Adrenal gland (tissue), 12 donors: ENCODE measurements around the gene PUS1. TPM values are rescaled to one million over a fixed set of nuclear protein-coding genes. Genes with fewer than 3 reads are reported as not detected.

Experiments
- DNase-seq, 7 donors: peaks; one replicate each; pipeline ENCODE4 v3.0.0-alpha.2; 2019 to 2020
- H3K27ac ChIP-seq, 5 donors: fragments of 200-600 bp; sonication (generic) in 4 of 5; 1 replicate in 3 of 5; 2 replicates in 2 of 5; pipeline versions ENCODE4 v1.5.1 to v1.8.0; 2016 to 2020; ENCODE audit warnings: mild to moderate bottlenecking in 1 of 5
- H3K27me3 ChIP-seq: fragments of 200-600 bp; 2 replicates; pipeline ENCODE4 v1.8.0; 2021
- H3K36me3 ChIP-seq, 2 donors: fragments of 200-600 bp; replicated peaks in 1 of 2; 1 replicate in 1 of 2; 2 replicates in 1 of 2; pipeline versions ENCODE4 v1.5.1 to v1.8.0; 2018 to 2022
- H3K4me1 ChIP-seq, 2 donors: fragments of 200-600 bp; replicated peaks in 1 of 2; 1 replicate in 1 of 2; 2 replicates in 1 of 2; pipeline versions ENCODE4 v1.5.1 to v1.8.0; 2018 to 2021
- H3K4me3 ChIP-seq, 4 donors: fragments of 200-600 bp; sonication (generic) in 3 of 4; one replicate each; pipeline ENCODE4 v1.5.1; 2016 to 2018
- H3K9me3 ChIP-seq, 3 donors: fragments of 200-600 bp; sonication (generic) in 1 of 3; replicated peaks in 1 of 3; 1 replicate in 2 of 3; 2 replicates in 1 of 3; pipeline versions ENCODE4 v1.5.1 to v1.8.0; 2016 to 2021
- CTCF ChIP-seq, 6 experiments: fragments of 450-650 bp in 4 of 6; fragments of 200-600 bp in 2 of 6; sonication (generic) in 1 of 6; IDR thresholded peaks; 1 replicate in 5 of 6; 2 replicates in 1 of 6; pipeline versions ENCODE4 v1.5.1 to v1.8.0; 2016 to 2021; ENCODE audit warnings: antibody characterized with exemption in 6 of 6, mild to moderate bottlenecking in 2 of 6, moderate library complexity in 1 of 6
- POLR2A ChIP-seq, 2 donors: fragments of 450-650 bp; IDR thresholded peaks; one replicate each; pipeline ENCODE4 v1.6.1; 2017; ENCODE audit warnings: antibody characterized with exemption in 2 of 2, mild to moderate bottlenecking in 2 of 2, moderate library complexity in 1 of 2
- WGBS, 4 donors: extraction: QIAGEN DNeasy Blood & Tissue Kit in 2 of 4; methylation state at CpG; one replicate each; pipeline versions ENCODE4 v1.1.5 to v1.1.7; 2013 to 2017; 5-methylcytosine and 5-hydroxymethylcytosine counted together
- intact Hi-C, 2 donors: fragments of 100-400 bp; cut with DNase I; formaldehyde crosslinking; loops; one replicate each; pipeline versions ENCODE4 v1.14.1 to v1.15.0; 2022 to 2023
- polyA plus RNA-seq, 3 donors: library from polyadenylated mRNA; stranded (reverse); fragments of 200-250 nt in 2 of 3; fragments of 350-450 nt in 1 of 3; fragmentation: Illumina TruSeq in 1 of 3; extraction: RNeasy Lipid Tissue Mini Kit (QIAGEN cat#74804) in 1 of 3; gene quantifications; one replicate each; pipeline ENCODE4 v1.2.3, GENCODE V29; 2013 to 2014
- total RNA-seq, 9 donors: library from RNA; depleted of rRNA in 4 of 9; stranded (reverse); fragments of >200 nt in 4 of 9; fragments of 120-200 nt in 1 of 9; fragmentation: NEBNext Ultra II Directional in 1 of 9; extraction: Animal tissue kit (Norgen Biotek cat#: 25700) in 1 of 9; gene quantifications; one replicate each; pipeline versions ENCODE4 v1.1.0 to v1.2.4, GENCODE V29; 2013 to 2023
- donor health status: healthy with polysubstance abuse.
- donor health status: Bipolar disorder and iron deficiency.
- donor health status: DM: yes; HTN: yes; CAD: no.
- donor health status: DM: no; HTN: no; CAD: no.
- donor health status: DM: no; HTN: no; CAD: no.
- donor health status: DM: yes; HTN: yes; CAD: no.

PUS1 gene
- total and polyA plus RNA-seq, 12 donors: 10.0 to 57.4 (median 24.5) TPM

DNA sequence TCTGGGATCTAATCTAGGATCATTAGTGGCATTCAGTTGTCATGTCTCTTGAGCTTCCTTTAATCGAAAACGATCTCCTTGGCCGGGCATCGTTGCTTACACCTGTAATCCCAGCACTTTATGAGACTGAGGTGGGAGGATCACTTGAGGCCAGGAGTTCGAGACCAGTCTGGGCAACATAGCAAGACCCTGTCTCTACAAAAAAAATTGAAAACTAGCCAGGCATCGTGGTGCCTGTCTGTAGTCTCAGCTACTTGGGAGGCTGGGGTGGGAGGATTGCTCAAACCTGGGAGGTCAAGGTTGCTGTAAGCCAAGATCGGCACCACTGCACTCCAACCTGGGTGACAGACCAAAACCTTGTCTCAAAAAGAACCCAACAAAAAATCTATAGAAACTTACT is 9.0 kb downstream of the PUS1 start:
- intact Hi-C loops: no loop called here
- no peak overlapping the region for H3K4me3 ChIP-seq
- H3K36me3 ChIP-seq: peaks cover 0 to 48% of the 10 kb centered on the region in 2 donors
- no peak for DNase-seq
- no peaks in the 10 kb centered on the region for H3K4me1 ChIP-seq
- TF ChIP-seq CTCF (IDR thresholded peaks at IDR 0.05): no peak
- TF ChIP-seq POLR2A (IDR thresholded peaks at IDR 0.05): no peak
- H3K27me3 ChIP-seq: no peaks in the 10 kb centered on the region
- 76 to 92% (median 87%) methylated on average over 7 of the region's 7 CpGs for WGBS, 4 donors
- H3K27ac ChIP-seq: no peak overlapping the region
- no peaks in the 10 kb centered on the region for H3K9me3 ChIP-seq

DNA sequence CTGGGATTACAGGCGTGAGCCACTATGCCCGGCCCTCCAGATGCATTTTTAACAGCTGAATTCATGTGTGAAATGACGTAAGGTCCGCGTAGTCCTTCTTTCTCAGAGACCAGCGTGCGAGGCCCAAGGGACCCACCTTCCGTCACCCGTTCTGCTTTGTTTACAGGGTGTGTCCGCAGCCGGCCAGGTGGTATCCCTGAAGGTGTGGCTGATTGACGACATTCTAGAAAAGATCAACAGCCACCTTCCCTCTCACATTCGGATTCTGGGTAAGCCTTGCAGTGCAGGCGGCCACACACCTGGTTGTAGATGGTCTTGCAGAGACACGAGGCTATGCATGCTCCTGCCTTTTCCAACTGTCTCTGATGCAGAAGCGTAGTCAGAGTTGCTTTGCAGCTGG is 9.9 kb downstream of the PUS1 start:
- peak in 1 of 7 donors; percentile 9 for DNase-seq
- Histone ChIP-seq H3K4me3 (no peak overlapping the region), H3K27me3 (no peaks in the 10 kb centered on the region), H3K36me3 (peaks cover 0 to 48% of the 10 kb centered on the region in 2 donors), H3K9me3 (no peaks in the 10 kb centered on the region), H3K4me1 (no peaks in the 10 kb centered on the region), H3K27ac (no peak overlapping the region)
- 88 to 96% (median 95%) methylated on average over 9 to 16 of the region's 16 CpGs for WGBS, 4 donors
- intact Hi-C loops: no loop called here
- no peak for TF ChIP-seq POLR2A (IDR thresholded peaks at IDR 0.05)
- no peak for TF ChIP-seq CTCF (IDR thresholded peaks at IDR 0.05)

GRCh38 chr12:131940141-131940547 is 11.1 kb downstream of the PUS1 start:
- peaks cover 0 to 40% of the 10 kb centered on the region in 2 donors for H3K36me3 ChIP-seq
- intact Hi-C loops: loop anchor here in 1 of 2 donors (10.0 kb wide), 1 partner anchor 85 kb away; no protein-coding TSS in a partner anchor
- WGBS, 4 donors: 76 to 80% (median 77%) methylated on average over 8 of the region's 8 CpGs
- DNase-seq: peak in 1 of 7 donors; percentile 0
- no peak overlapping the region for H3K4me3 ChIP-seq
- no peak overlapping the region for H3K27ac ChIP-seq
- H3K4me1 ChIP-seq: no peaks in the 10 kb centered on the region
- H3K9me3 ChIP-seq: no peaks in the 10 kb centered on the region
- no peak for TF ChIP-seq CTCF (IDR thresholded peaks at IDR 0.05)
- no peak for TF ChIP-seq POLR2A (IDR thresholded peaks at IDR 0.05)
- H3K27me3 ChIP-seq: no peaks in the 10 kb centered on the region

GRCh38 chr12:131941116-131941986 is 12.3 kb downstream of the PUS1 start:
- 94 to 96% (median 96%) methylated on average over 31 to 46 of the region's 46 CpGs for WGBS, 4 donors
- H3K9me3 ChIP-seq: no peaks in the 10 kb centered on the region
- TF ChIP-seq CTCF (IDR thresholded peaks at IDR 0.05) (no peak), POLR2A (IDR thresholded peaks at IDR 0.05) (no peak)
- peaks cover 0 to 35% of the 10 kb centered on the region in 2 donors for H3K36me3 ChIP-seq
- no peak overlapping the region for H3K27ac ChIP-seq
- H3K4me3 ChIP-seq: no peak overlapping the region
- H3K4me1 ChIP-seq: no peaks in the 10 kb centered on the region
- DNase-seq: peak in 3 of 7 donors; percentile 9 to 46 (median 18)
- intact Hi-C loops: loop anchor here in 1 of 2 donors (10.0 kb wide), 1 partner anchor 87 kb away; no protein-coding TSS in a partner anchor
- H3K27me3 ChIP-seq: no peaks in the 10 kb centered on the region
